Measurements from ENCODE around the gene TRPM8.

DNA sequence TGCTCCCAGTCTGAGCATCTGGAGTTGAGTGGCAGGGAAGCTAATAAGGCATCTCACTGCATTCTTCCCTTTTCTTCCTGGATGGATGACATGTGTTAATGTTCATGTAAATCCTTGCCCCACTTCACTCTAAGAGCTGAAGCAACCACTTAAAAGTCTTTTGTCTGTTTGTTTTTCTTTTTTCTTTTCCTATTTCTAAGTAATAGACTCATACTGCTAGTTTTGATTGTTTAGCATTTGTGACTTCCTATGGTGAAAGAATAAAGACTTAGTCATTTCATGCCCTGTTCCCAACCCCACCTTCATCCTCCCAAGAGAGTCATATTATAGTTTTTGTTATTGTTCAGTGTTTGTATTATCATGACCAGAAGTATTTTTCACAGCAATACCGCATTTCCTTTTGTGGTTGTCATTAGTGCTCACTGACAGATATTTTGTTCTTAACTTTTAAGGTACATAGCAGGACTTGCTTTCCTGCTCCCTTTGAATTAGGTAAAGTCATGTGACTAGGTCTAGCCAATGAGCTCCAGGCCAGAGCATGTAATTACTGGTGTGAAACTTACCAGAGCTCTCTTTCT lies 115.2 kb downstream of the TRPM8 start:
- TF ChIP-seq, protein P1, sequence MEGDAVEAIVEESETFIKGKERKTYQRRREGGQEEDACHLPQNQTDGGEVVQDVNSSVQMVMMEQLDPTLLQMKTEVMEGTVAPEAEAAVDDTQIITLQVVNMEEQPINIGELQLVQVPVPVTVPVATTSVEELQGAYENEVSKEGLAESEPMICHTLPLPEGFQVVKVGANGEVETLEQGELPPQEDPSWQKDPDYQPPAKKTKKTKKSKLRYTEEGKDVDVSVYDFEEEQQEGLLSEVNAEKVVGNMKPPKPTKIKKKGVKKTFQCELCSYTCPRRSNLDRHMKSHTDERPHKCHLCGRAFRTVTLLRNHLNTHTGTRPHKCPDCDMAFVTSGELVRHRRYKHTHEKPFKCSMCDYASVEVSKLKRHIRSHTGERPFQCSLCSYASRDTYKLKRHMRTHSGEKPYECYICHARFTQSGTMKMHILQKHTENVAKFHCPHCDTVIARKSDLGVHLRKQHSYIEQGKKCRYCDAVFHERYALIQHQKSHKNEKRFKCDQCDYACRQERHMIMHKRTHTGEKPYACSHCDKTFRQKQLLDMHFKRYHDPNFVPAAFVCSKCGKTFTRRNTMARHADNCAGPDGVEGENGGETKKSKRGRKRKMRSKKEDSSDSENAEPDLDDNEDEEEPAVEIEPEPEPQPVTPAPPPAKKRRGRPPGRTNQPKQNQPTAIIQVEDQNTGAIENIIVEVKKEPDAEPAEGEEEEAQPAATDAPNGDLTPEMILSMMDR (IDR thresholded peaks at IDR 0.05): no peak
- no peak for TF ChIP-seq POLR2A (IDR thresholded peaks at IDR 0.05)
